HUES64 (cell line): Measurements from ENCODE around the gene B4GALNT2. TPM values are rescaled to one million over a fixed set of nuclear protein-coding genes. Genes with fewer than 3 reads are reported as not detected.
"Not testable (repeated sequence)": the region's sequence is repeated elsewhere in the genome, so short reads cannot be mapped to it uniquely, and the experiment has no call there.

ENCODE experiments used
- H3K27ac ChIP-seq: 2 replicates; pipeline ENCODE4 v1.7.0; 2013; ENCODE audit warnings: low read depth, low read length, inconsistent platforms
- H3K27me3 ChIP-seq: 2 replicates; pipeline ENCODE4 v1.6.1; 2013; ENCODE audit warnings: mild to moderate bottlenecking, low read length; ENCODE audit not compliant: insufficient read depth
- H3K36me3 ChIP-seq: 2 replicates; pipeline ENCODE4 v1.6.1; 2013; ENCODE audit warnings: mild to moderate bottlenecking, low read length; ENCODE audit not compliant: insufficient read depth
- H3K4me1 ChIP-seq: 2 replicates; pipeline ENCODE4 v1.6.1; 2013; ENCODE audit warnings: mild to moderate bottlenecking, low read length, moderate library complexity; ENCODE audit not compliant: insufficient read depth
- H3K4me3 ChIP-seq: 2 replicates; pipeline ENCODE4 v1.5.1; 2013; ENCODE audit warnings: mild to moderate bottlenecking, low read length, moderate library complexity
- H3K9ac ChIP-seq: 2 replicates; pipeline ENCODE4 v1.6.1; 2013; ENCODE audit warnings: mild to moderate bottlenecking, low read depth, low read length
- H3K9me3 ChIP-seq: 2 replicates; pipeline ENCODE4 v1.6.1; 2013; ENCODE audit warnings: low read depth, low read length; ENCODE audit not compliant: insufficient read depth
- WGBS: fragments of 150-250, 120-280 bp; methylation state at CpG from one replicate; pipeline ENCODE4 v1.1.7; 2013; ENCODE audit warnings: missing lambda C conversion rate; 5-methylcytosine and 5-hydroxymethylcytosine counted together
- polyA plus RNA-seq, 2 experiments: library from polyadenylated mRNA; stranded (reverse); fragments of 50-300 nt; gene quantifications; one replicate each; pipeline ENCODE4 v1.2.3, GENCODE V29; 2013

The B4GALNT2 gene
- polyA plus RNA-seq (2013, experiment 1 of 2): not detected
- polyA plus RNA-seq (2013, experiment 2 of 2): not detected

DNA sequence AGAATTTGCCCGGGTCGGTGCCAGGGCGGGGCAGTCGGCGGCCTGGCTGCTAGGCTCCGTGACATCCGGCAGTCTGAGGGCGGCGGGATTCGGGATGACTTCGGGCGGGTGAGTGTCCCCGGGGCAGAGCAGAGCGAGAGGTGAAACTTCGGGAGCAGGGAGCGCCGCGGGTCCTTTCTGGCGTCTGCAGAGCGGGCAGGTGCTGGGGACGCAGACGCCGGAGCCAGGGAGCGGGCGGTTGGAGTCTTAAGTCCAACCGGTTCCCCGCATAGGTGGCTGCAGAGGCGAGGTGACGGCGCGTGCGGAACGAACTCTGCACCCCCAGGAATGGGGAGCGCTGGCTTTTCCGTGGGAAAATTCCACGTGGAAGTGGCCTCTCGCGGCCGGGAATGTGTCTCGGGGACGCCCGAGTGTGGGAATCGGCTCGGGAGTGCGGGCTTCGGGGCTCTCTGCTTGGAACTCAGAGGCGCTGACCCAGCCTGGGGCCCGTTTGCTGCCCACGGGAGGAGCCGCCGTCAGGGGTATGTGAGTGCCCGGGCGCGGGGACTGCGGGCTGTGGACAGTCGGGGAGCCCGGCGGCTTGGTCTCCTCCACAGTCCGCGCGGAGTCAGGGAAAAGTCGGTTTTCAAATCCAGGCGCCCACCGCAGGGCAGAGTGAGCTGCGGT, at the start of gene B4GALNT2:
Gene B4GALNT2 (plus strand): TSS at position 71 of the 666 bp plus-strand sequence. CDS start 24 bp downstream, at position 95.
- no peaks in the 10 kb centered on the region for H3K4me1 ChIP-seq
- peaks cover 23% of the 10 kb centered on the region for H3K9me3 ChIP-seq
- H3K27ac ChIP-seq: no peak within 1 kb of the TSS
- no peaks in the 10 kb centered on the region for H3K36me3 ChIP-seq
- peak within 1 kb of the TSS; percentile 59 for H3K4me3 ChIP-seq
- H3K27me3 ChIP-seq: peaks cover 46% of the 10 kb centered on the region
- 3% methylated on average over 65 of the region's 65 CpGs for WGBS
- peak within 1 kb of the TSS; percentile 50; the same call in 1 of the 2 replicates for H3K9ac ChIP-seq

DNA sequence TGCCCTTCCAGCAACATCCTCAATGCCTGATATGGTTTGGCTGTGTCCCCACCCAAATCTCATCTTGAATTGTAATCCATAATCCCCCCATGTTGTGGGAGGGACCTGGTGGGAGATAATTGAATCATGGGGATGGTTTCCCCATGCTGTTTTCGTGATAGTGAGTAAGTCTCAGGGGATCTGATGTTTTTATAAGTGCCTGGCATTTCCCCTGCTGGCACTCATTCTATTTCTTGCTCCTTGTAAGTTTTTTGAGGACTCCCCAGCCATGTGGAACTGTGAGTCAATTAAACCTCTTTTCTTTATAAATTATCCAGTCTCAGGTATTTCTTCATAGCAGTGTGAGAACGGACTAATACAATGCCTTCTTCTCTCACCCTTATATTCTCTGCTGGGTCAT, 47.5 kb upstream of the B4GALNT2 start:
- H3K36me3 ChIP-seq, H3K9ac ChIP-seq, H3K27me3 ChIP-seq, H3K9me3 ChIP-seq, H3K27ac ChIP-seq, H3K4me3 ChIP-seq, H3K4me1 ChIP-seq: not testable (repeated sequence)
- 83% methylated on average over 2 of the region's 2 CpGs for WGBS

DNA sequence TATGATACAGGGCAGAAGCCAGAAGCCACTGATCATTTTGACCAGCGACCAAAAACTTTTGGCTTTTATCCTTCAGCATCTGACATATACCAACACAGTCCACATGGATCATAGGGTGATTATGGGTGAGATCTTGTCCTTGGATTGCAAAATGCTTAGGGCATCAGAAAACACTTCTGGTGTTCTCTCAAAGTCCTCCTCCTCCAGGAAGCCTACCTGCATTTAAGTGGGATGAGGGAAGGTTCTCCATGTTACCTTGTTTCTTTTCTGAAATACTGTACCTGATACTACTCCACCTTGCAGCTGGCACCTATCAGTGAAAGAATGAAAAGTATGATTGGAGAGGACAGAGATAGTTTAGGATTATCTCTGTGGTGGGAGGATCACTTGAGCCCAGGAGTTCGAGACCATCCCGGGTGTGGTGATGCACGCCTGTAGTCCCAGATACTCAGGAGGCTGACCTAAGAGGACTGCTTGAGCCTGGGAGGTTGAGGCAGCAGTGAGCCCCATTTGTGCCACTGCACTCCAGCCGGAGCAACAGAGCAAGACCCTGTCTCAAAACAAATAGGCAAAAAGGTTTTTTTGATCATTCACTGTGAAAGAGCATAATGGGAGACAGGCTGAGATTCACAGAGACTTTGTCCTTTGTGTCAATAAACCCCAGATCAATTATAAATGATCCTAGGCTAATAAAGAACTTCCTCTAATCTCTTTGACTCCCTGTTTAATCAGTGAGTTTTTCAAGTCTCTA, 46.8 kb upstream of the B4GALNT2 start:
- Histone ChIP-seq H3K9ac (no peak overlapping the region), H3K36me3 (no peaks in the 10 kb centered on the region), H3K9me3 (no peaks in the 10 kb centered on the region), H3K4me1 (0 out of 2 replicates have a peak, but pooled peaks cover 4% of the 10 kb centered on the region), H3K4me3 (no peak overlapping the region), H3K27me3 (no peaks in the 10 kb centered on the region), H3K27ac (no peak overlapping the region)
- 89% methylated on average over 5 of the region's 5 CpGs for WGBS

DNA sequence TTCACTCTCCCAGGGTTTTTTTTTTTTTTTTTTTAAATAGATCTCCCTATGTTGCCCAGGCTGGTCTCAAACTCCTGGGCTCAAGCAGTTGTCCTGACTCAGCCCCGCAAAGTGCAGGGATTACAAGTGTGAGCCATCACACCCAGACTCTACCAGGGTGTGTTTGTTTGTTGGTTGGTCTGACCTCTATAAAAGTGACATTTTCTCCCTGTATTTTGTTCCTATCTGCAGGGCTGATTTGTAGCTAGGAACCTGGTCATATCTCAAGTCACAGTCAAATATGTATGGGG, 46.3 kb upstream of the B4GALNT2 start:
- H3K36me3 ChIP-seq: no peaks in the 10 kb centered on the region
- H3K9me3 ChIP-seq: no peaks in the 10 kb centered on the region
- 92% methylated on average over 1 of the region's 1 CpG for WGBS
- H3K4me1 ChIP-seq: 0 out of 2 replicates have a peak, but pooled peaks cover 4% of the 10 kb centered on the region
- no peak overlapping the region for H3K9ac ChIP-seq
- H3K27ac ChIP-seq: no peak overlapping the region
- no peak overlapping the region for H3K4me3 ChIP-seq
- no peaks in the 10 kb centered on the region for H3K27me3 ChIP-seq

DNA sequence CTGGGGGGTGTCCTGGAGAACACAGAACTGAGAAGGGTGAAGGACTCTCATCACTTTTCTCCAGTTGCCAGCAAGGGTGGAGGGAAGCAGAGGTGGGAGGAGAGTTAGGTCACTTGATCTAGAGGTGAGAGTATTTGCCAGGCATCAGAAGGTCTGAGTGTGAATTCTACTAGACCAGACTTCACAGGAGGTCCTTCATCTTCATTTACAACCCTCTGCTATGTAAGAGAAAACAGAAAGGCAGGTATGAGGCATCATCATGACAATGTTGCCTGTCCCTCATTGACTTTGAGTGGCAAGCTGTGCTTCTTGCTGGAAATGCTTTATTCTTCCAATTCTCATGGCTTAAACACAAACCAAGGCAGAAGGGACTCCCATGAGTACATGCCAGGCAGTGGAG, 45.9 kb upstream of the B4GALNT2 start:
- H3K4me1 ChIP-seq: 0 out of 2 replicates have a peak, but pooled peaks cover 4% of the 10 kb centered on the region
- no peaks in the 10 kb centered on the region for H3K27me3 ChIP-seq
- no peak overlapping the region for H3K9ac ChIP-seq
- no peaks in the 10 kb centered on the region for H3K36me3 ChIP-seq
- H3K27ac ChIP-seq: no peak overlapping the region; the same call in 1 of the 2 replicates
- H3K9me3 ChIP-seq: no peaks in the 10 kb centered on the region
- H3K4me3 ChIP-seq: no peak overlapping the region

DNA sequence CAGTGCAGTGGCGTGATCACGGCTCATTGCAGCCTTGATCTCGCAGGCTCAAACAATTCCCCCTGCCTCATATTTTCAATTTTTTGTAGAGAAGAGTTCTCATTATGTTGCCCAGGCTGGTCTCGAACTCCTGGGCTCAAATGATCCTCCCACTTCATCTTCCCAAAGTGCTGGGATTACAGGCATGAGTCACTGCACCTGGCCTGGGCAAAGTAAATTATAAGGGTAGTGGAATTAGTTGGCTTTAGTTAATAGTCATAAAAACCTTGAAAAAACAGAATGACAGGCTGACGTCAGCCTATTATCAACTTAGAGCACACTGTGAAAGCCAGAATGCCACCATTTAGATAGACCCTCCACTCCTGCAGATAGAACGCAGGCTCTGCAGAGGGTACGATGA, 43.5 kb upstream of the B4GALNT2 start:
- H3K27me3 ChIP-seq: no peaks in the 10 kb centered on the region
- WGBS: 96% methylated on average over 7 of the region's 7 CpGs

DNA sequence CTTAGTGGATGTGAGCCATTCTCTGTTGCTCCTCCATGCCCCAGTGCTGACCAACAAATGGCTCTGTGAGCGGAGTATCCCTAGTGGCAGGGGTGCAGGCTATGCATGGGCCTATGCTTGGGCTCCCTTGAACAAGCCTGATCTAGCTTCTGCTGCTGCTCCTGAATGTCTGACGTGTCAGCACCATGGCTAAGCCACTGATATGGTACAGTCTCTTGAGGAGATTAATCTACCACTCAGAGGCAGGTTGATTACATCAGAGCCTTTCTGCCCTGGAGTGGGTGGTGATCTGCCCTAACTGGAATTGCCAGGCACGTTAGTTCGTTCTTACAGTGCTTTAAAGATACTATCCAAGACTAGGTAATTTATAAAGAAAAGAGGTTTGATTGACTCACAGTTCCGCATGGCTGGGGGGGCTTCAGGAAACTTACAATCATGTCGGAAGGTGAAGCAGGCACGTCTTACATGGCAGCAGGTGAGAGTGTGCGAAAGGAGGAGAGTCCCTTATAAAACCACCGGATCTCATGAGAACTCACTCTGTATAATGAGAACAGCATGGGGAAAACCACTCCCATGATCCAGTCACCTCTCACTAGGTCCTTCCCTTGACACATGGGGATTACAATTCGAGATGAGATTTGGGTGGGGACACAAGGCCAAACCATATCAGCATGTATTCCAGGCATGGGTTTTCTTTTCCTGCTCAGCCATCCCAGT, 41.5 kb upstream of the B4GALNT2 start:
- WGBS: 80% methylated on average over 10 of the region's 10 CpGs
- Histone ChIP-seq H3K27ac (no peak overlapping the region), H3K9ac (no peak overlapping the region), H3K27me3 (no peaks in the 10 kb centered on the region), H3K36me3 (no peaks in the 10 kb centered on the region), H3K4me1 (0 out of 2 replicates have a peak, but pooled peaks cover 4% of the 10 kb centered on the region), H3K4me3 (no peak overlapping the region), H3K9me3 (no peaks in the 10 kb centered on the region)

More for the DNA sequence above, 43.5 kb upstream of the B4GALNT2 start:
- Histone ChIP-seq H3K27ac (no peak overlapping the region), H3K36me3 (no peaks in the 10 kb centered on the region), H3K4me1 (0 out of 2 replicates have a peak, but pooled peaks cover 4% of the 10 kb centered on the region), H3K9ac (no peak overlapping the region), H3K9me3 (no peaks in the 10 kb centered on the region), H3K4me3 (no peak overlapping the region)

DNA sequence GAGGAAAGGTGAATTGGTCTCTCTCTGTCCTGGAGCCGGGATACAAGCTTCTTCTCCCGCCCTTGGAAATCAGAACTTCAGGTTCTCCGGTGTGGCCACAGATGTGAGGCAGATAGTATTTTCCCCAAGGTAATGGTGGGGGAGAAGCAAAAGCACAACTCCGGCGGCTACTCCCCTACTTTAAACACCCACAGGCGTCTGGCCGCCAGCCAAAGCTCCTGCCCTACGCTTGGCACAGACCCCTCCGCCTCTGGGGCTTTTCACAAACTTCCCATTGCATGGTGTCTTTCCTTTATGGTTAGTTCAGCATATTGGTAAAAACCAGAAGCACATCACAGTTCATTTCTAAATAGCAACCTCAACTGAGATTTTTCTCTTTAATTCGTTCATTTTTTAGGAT, 39.4 kb upstream of the B4GALNT2 start:
- no peaks in the 10 kb centered on the region for H3K36me3 ChIP-seq
- no peak overlapping the region for H3K27ac ChIP-seq
- WGBS: 91% methylated on average over 10 of the region's 10 CpGs

DNA sequence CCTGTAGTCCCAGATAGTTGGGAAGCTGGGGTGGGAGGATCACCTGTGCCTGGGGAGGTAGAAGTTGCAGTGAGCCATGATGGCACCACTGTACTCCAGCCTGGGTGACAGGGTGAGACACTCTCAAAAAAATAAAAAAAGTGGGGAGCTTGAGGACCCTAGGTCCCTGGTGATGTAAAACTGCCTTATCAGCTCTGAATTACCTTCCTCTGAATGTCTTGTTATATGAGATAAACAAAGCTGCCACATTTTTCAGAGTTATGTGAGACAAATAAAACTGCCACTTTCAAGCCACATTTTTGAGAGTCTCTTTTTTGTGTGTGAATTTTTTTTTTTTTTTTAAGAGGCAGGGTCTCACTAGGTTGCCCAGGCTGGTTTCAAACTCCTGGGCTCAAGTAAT, 32.0 kb upstream of the B4GALNT2 start:
- Histone ChIP-seq H3K9ac (no peak overlapping the region), H3K4me3 (no peak overlapping the region), H3K27ac (no peak overlapping the region), H3K27me3 (no peaks in the 10 kb centered on the region), H3K36me3 (no peaks in the 10 kb centered on the region), H3K4me1 (no peaks in the 10 kb centered on the region), H3K9me3 (no peaks in the 10 kb centered on the region)

More for the DNA sequence above, 39.4 kb upstream of the B4GALNT2 start:
- H3K27me3 ChIP-seq: no peaks in the 10 kb centered on the region
- no peaks in the 10 kb centered on the region for H3K9me3 ChIP-seq
- no peaks in the 10 kb centered on the region for H3K4me1 ChIP-seq
- no peak overlapping the region for H3K4me3 ChIP-seq
- no peak overlapping the region for H3K9ac ChIP-seq

- Histone ChIP-seq H3K9ac (no peak overlapping the region), H3K36me3 (no peaks in the 10 kb centered on the region), H3K27ac (no peak overlapping the region), H3K9me3 (no peaks in the 10 kb centered on the region), H3K4me1 (peaks cover 2% of the 10 kb centered on the region; the same call in 1 of the 2 replicates), H3K4me3 (no peak overlapping the region), H3K27me3 (no peaks in the 10 kb centered on the region)
- WGBS: 88% methylated on average over 4 of the region's 4 CpGs
These were observed 31.5 kb upstream of the B4GALNT2 start for GRCh38 chr17:49101054-49101534.

GRCh38 chr17:49103360-49103759, 29.2 kb upstream of the B4GALNT2 start:
- not testable (repeated sequence) for H3K27ac ChIP-seq, H3K27me3 ChIP-seq, H3K36me3 ChIP-seq, H3K4me3 ChIP-seq, H3K9ac ChIP-seq, H3K9me3 ChIP-seq
- H3K4me1 ChIP-seq: peaks cover 19% of the 10 kb centered on the region
- 96% methylated on average over 14 of the region's 14 CpGs for WGBS
